GM23338 (cell line): ENCODE measurements around the gene TNNT1. TPM values are rescaled to one million over a fixed set of nuclear protein-coding genes. Genes with fewer than 3 reads are reported as not detected.

Source experiments
- ATAC-seq: fragments of 200-7000 bp; cut with Tn5 transposase; 3 replicates; pipeline ENCODE4 v1.9.1; 2020
- DNase-seq: peaks from one replicate; pipeline ENCODE4 v3.0.0-alpha.2; 2015; ENCODE audit warnings: low spot score
- H2AFZ ChIP-seq: fragments of 200-600 bp; sonication (generic); 2 replicates; pipeline ENCODE4 v1.8.0; 2016; ENCODE audit warnings: antibody characterized with exemption, mild to moderate bottlenecking, moderate library complexity
- H3F3A ChIP-seq: fragments of 200-600 bp; sonication (generic); replicated peaks from 2 replicates; pipeline ENCODE4 v1.8.0; 2017; ENCODE audit warnings: antibody characterized with exemption, mixed run types, low read depth
- H3K27ac ChIP-seq: fragments of 200-600 bp; sonication (generic); 2 replicates; pipeline ENCODE4 v1.6.1; 2016; ENCODE audit warnings: low read depth
- H3K27me3 ChIP-seq: fragments of 200-600 bp; sonication (generic); 2 replicates; pipeline ENCODE4 v1.8.0; 2016; ENCODE audit warnings: mild to moderate bottlenecking, mixed run types, moderate library complexity; ENCODE audit not compliant: insufficient read depth
- H3K36me3 ChIP-seq: fragments of 200-600 bp; sonication (generic); 2 replicates; pipeline ENCODE4 v1.8.0; 2016; ENCODE audit warnings: mild to moderate bottlenecking; ENCODE audit not compliant: insufficient read depth
- H3K4me1 ChIP-seq: fragments of 200-600 bp; sonication (generic); 2 replicates; pipeline ENCODE4 v1.8.0; 2016; ENCODE audit warnings: mild to moderate bottlenecking, moderate library complexity; ENCODE audit not compliant: insufficient read depth
- H3K4me2 ChIP-seq: fragments of 200-600 bp; sonication (generic); 2 replicates; pipeline ENCODE4 v1.7.1; 2017; ENCODE audit warnings: mixed run types
- H3K4me3 ChIP-seq: fragments of 200-600 bp; sonication (generic); 2 replicates; pipeline ENCODE4 v1.6.1; 2016; ENCODE audit warnings: mixed run types
- H3K79me2 ChIP-seq: fragments of 200-600 bp; sonication (generic); replicated peaks from 2 replicates; pipeline ENCODE4 v1.8.0; 2017; ENCODE audit warnings: mild to moderate bottlenecking; ENCODE audit not compliant: insufficient read depth
- H3K9me2 ChIP-seq: fragments of 200-600 bp; sonication (generic); 2 replicates; pipeline ENCODE4 v1.8.0; 2017; ENCODE audit not compliant: insufficient read depth
- H4K20me1 ChIP-seq: fragments of 200-600 bp; sonication (generic); replicated peaks from 2 replicates; pipeline ENCODE4 v1.8.0; 2017; ENCODE audit warnings: mild to moderate bottlenecking; ENCODE audit not compliant: insufficient read depth
- H3K27ac Mint-ChIP-seq: 2 replicates; pipeline ENCODE4 v1.8.0; 2020; ENCODE audit warnings: inconsistent platforms, mild to moderate bottlenecking, moderate library complexity, mixed read lengths
- H3K27me3 Mint-ChIP-seq: 3 replicates; pipeline ENCODE4 v1.8.0; 2022; ENCODE audit warnings: low read depth, mild to moderate bottlenecking, moderate library complexity, mixed read lengths, inconsistent platforms; ENCODE audit not compliant: insufficient read depth, poor library complexity
- H3K36me3 Mint-ChIP-seq: 3 replicates; pipeline ENCODE4 v1.8.0; 2021; ENCODE audit warnings: low read depth, mild to moderate bottlenecking, inconsistent platforms, moderate library complexity, mixed read lengths
- H3K4me1 Mint-ChIP-seq: 3 replicates; pipeline ENCODE4 v1.8.0; 2020; ENCODE audit warnings: mild to moderate bottlenecking, inconsistent platforms, mixed read lengths
- H3K4me3 Mint-ChIP-seq: 3 replicates; pipeline ENCODE4 v1.8.0; 2021; ENCODE audit warnings: moderate library complexity, mild to moderate bottlenecking, inconsistent platforms, mixed read lengths
- H3K9me3 Mint-ChIP-seq: 3 replicates; pipeline ENCODE4 v1.8.0; 2020; ENCODE audit warnings: moderate library complexity, mild to moderate bottlenecking, inconsistent platforms, mixed read lengths
- CREB1 ChIP-seq: fragments of 250-450 bp; sonication (Bioruptor Pico); IDR thresholded peaks from 2 replicates; pipeline ENCODE4 v1.5.0; 2020; ENCODE audit warnings: low read depth, mild to moderate bottlenecking, moderate library complexity
- NANOG ChIP-seq: IDR thresholded peaks from 2 replicates; pipeline ENCODE4 v1.6.1; 2016; ENCODE audit warnings: antibody characterized with exemption, borderline replicate concordance
- POLR2AphosphoS5 ChIP-seq: IDR thresholded peaks from 2 replicates; pipeline ENCODE4 v1.6.1; 2016; ENCODE audit warnings: antibody characterized with exemption, low read depth
- ZNF331 ChIP-seq: fragments of 250-450 bp; sonication (Bioruptor Pico); IDR thresholded peaks from 2 replicates; pipeline ENCODE4 v1.5.0; 2020; ENCODE audit warnings: low read depth, mild to moderate bottlenecking, moderate library complexity
- polyA plus RNA-seq: library from polyadenylated mRNA; unstranded; fragments of >200 nt; fragmentation: Nextera tagmentation; extraction: Ambion mirVana; gene quantifications from 2 replicates; pipeline ENCODE4 v1.2.1, GENCODE V29; 2016
- total RNA-seq: library from RNA; depleted of rRNA; stranded (reverse); fragments of >200 nt; shearing (Covaris generic); gene quantifications from 2 replicates; pipeline ENCODE4 v1.2.3, GENCODE V29; 2014
- TF ChIP-seq, protein P1 (sequence below), 2 experiments: fragments of 200-600 bp in 1 of 2; sonication (generic) in 1 of 2; conservative IDR thresholded peaks; 2 replicates each; pipeline versions ENCODE4 v1.5.1 to v1.6.1; 2016 to 2017; ENCODE audit warnings: antibody characterized with exemption in 2 of 2, low read depth in 2 of 2, mild to moderate bottlenecking in 2 of 2, moderate library complexity in 1 of 2
- TF ChIP-seq, protein P2 (sequence below): IDR thresholded peaks from 2 replicates; pipeline ENCODE4 v1.6.1; 2016; ENCODE audit warnings: antibody characterized with exemption

Gene TNNT1
- total and polyA plus RNA-seq, 2 experiments from 2014 or later: 59.3 to 150 TPM

DNA sequence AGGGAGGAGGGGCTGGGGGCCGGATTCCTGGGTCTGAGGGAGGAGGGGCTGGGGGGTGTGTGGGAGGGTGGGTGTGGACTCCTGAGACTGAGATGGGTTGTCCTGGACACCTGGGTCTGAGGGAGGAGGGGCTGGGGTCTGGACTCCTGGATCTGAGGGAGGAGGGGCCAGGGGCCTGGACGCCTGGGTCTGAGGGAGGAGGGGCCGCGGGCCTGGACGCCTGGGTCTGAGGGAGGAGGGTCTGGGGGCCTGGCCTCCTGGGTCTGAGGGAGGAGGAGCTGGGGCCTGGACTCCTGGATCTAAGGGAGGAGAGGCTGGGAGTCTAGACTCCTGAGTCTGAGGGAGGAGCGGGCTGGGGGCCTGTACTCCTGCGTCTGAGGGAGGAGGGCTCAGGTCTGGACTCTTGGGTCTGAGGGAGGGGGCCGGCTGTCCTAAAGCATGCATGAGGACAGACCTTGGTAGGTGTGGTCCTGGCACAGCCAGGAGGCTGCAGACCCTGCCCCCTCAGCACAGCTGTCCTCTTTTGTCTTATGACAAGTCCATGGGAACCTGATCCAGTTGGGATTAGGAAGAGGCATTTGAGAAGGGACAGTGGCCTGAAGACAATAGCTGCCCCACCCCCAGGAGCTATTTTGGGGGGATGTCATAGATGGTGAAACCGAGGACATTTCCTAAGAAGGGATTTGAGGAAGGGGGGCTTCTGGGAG lies 1.3 kb downstream of the TNNT1 start:
- H3K9me2 ChIP-seq: no peaks in the 10 kb centered on the region
- H3F3A ChIP-seq: peaks cover 13% of the 10 kb centered on the region; the same call in 1 of the 2 replicates
- H3K79me2 ChIP-seq: no peaks in the 10 kb centered on the region
- H2AFZ ChIP-seq: no peak overlapping the region
- Mint-ChIP-seq H3K36me3 (peaks cover 24% of the 10 kb centered on the region), H3K27me3 (peaks cover 19% of the 10 kb centered on the region), H3K4me1 (peaks cover 34% of the 10 kb centered on the region), H3K9me3 (peaks cover 3% of the 10 kb centered on the region; the same call in 1 of the 3 replicates), H3K27ac (no peak overlapping the region), H3K4me3 (peak overlapping the region; percentile 65; the same call in 2 of the 3 replicates)
- peaks cover 9% of the 10 kb centered on the region; the same call in 1 of the 2 replicates for H3K27me3 ChIP-seq
- no peaks in the 10 kb centered on the region; the same call in 1 of the 2 replicates for H3K36me3 ChIP-seq
- no peak for TF ChIP-seq ZNF331 (CRISPR knock-in tag)
- peaks cover 25% of the 10 kb centered on the region for H3K4me1 ChIP-seq
- H3K27ac ChIP-seq: no peak overlapping the region
- peak overlapping the region; percentile 84 for H3K4me2 ChIP-seq
- peak; percentile 16 for ATAC-seq
- no peaks in the 10 kb centered on the region; the same call in 1 of the 2 replicates for H4K20me1 ChIP-seq
- peak; percentile 65 for DNase-seq
- H3K4me3 ChIP-seq: peak overlapping the region; percentile 56; the same call in 1 of the 2 replicates

DNA sequence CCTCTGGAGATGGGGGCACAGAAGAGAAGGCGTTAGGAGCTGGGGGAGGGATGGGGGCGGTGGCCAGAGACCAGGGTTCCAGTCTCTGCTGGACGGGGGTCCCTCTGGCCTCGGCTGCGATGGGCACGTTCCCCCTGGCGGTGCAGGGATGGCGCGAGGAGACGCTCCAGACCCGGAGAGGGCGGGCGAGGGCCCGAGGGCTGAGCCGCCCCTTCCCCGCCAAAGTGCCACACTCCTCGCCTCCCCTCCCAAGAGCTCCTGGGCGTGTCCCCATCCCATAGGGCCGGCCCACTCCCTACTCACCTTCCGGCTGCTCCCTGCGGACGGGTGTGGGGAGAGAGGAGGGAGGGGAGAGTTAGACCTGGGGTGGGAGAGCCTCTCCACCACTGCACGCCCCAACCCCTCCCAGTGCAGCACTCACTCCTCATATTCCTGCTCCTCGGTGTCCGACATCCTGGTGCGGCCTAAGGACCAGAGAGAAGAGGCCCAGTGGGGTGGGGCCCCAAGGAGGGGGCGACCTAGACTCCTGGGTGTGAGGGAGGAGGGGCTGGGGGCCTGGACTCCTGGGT lies 2.2 kb downstream of the TNNT1 start:
- H3K4me3 Mint-ChIP-seq: peak overlapping the region; percentile 65
- H2AFZ ChIP-seq: no peak overlapping the region
- H3F3A ChIP-seq: peaks cover 13% of the 10 kb centered on the region; the same call in 1 of the 2 replicates
- DNase-seq (peak; percentile 96), ATAC-seq (peak; percentile 88)
- TF ChIP-seq, protein P1, sequence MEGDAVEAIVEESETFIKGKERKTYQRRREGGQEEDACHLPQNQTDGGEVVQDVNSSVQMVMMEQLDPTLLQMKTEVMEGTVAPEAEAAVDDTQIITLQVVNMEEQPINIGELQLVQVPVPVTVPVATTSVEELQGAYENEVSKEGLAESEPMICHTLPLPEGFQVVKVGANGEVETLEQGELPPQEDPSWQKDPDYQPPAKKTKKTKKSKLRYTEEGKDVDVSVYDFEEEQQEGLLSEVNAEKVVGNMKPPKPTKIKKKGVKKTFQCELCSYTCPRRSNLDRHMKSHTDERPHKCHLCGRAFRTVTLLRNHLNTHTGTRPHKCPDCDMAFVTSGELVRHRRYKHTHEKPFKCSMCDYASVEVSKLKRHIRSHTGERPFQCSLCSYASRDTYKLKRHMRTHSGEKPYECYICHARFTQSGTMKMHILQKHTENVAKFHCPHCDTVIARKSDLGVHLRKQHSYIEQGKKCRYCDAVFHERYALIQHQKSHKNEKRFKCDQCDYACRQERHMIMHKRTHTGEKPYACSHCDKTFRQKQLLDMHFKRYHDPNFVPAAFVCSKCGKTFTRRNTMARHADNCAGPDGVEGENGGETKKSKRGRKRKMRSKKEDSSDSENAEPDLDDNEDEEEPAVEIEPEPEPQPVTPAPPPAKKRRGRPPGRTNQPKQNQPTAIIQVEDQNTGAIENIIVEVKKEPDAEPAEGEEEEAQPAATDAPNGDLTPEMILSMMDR (conservative IDR thresholded peaks at IDR 0.05; ENCODE audit: low read depth in 2 of 2): 0 out of 4 replicates have a peak, but pooled peaks of 1 of the 2 experiments have one; percentile 3
- TF ChIP-seq POLR2AphosphoS5 (peak; percentile 60), NANOG (no peak)
- H4K20me1 ChIP-seq: no peaks in the 10 kb centered on the region; the same call in 1 of the 2 replicates
- peaks cover 9% of the 10 kb centered on the region; the same call in 1 of the 2 replicates for H3K27me3 ChIP-seq
- peaks cover 17% of the 10 kb centered on the region for H3K27me3 Mint-ChIP-seq
- H3K4me3 ChIP-seq: peak overlapping the region; percentile 74
- H3K79me2 ChIP-seq: no peaks in the 10 kb centered on the region
- H3K27ac ChIP-seq: peak overlapping the region; percentile 88; the same call in 1 of the 2 replicates
- H3K36me3 Mint-ChIP-seq: peaks cover 17% of the 10 kb centered on the region
- H3K4me2 ChIP-seq: peak overlapping the region; percentile 74
- peaks cover 25% of the 10 kb centered on the region for H3K4me1 ChIP-seq
- H3K9me2 ChIP-seq: no peaks in the 10 kb centered on the region
- no peak overlapping the region for H3K27ac Mint-ChIP-seq
- 0 out of 3 replicates have a peak, but pooled peaks cover under 1% of the 10 kb centered on the region for H3K9me3 Mint-ChIP-seq
- no peaks in the 10 kb centered on the region for H3K36me3 ChIP-seq
- peaks cover 34% of the 10 kb centered on the region for H3K4me1 Mint-ChIP-seq

DNA sequence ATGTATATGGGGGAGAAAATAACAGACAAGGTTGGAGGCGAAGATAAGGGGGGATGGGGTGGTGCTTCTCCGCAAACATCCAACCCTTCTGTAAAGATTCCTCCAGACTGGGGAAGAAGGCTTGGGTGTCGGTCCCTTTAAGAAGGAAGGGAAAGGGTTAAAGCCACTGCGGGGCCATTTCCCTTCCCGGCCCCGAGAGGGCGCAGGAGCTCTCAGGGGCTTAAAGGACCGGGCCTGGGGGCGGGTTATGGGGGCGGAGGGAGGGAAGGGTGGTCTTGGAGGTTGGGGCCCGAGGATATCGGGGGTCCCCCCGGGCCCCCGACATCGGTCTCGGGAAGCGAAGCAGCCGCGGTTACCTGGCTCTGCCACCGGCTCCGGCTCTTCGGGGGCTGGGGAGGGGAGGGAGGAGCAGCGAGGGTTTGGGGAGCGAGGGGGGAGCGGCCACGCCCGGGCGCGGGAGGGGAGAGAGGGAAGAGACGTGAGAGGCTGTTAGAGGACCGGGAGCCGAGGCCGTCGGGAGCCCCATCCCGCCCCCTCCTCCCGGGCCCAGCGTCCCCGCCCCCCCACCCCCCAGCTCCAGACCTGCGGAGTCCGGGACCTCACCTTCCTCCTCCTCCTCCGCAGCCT lies 2.8 kb downstream of the TNNT1 start:
- H3K36me3 ChIP-seq: no peaks in the 10 kb centered on the region
- H3F3A ChIP-seq: peaks cover 13% of the 10 kb centered on the region; the same call in 1 of the 2 replicates
- no peak overlapping the region for H3K27ac ChIP-seq
- peaks cover 25% of the 10 kb centered on the region for H3K4me1 ChIP-seq
- peaks cover 11% of the 10 kb centered on the region for H3K36me3 Mint-ChIP-seq
- 0 out of 2 replicates have a peak, but pooled peaks have one; percentile 29 for TF ChIP-seq CREB1 (CRISPR knock-in tag)
- TF ChIP-seq, protein P1 (conservative IDR thresholded peaks at IDR 0.05; ENCODE audit: low read depth in 2 of 2): peak; percentile 75 to 79
- TF ChIP-seq, protein P2, sequence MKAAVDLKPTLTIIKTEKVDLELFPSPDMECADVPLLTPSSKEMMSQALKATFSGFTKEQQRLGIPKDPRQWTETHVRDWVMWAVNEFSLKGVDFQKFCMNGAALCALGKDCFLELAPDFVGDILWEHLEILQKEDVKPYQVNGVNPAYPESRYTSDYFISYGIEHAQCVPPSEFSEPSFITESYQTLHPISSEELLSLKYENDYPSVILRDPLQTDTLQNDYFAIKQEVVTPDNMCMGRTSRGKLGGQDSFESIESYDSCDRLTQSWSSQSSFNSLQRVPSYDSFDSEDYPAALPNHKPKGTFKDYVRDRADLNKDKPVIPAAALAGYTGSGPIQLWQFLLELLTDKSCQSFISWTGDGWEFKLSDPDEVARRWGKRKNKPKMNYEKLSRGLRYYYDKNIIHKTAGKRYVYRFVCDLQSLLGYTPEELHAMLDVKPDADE: no peak
- peak overlapping the region; percentile 74 for H3K4me3 ChIP-seq
- H3K27me3 ChIP-seq: peaks cover 9% of the 10 kb centered on the region; the same call in 1 of the 2 replicates
- H3K4me2 ChIP-seq: peak overlapping the region; percentile 74
- H4K20me1 ChIP-seq: no peaks in the 10 kb centered on the region; the same call in 1 of the 2 replicates
- H2AFZ ChIP-seq: no peak overlapping the region
- DNase-seq: peak; percentile 91
- H3K4me3 Mint-ChIP-seq: peak overlapping the region; percentile 65
- no peak overlapping the region for H3K27ac Mint-ChIP-seq
- peaks cover 30% of the 10 kb centered on the region for H3K4me1 Mint-ChIP-seq
- H3K79me2 ChIP-seq: no peaks in the 10 kb centered on the region
- no peaks in the 10 kb centered on the region; the same call in 2 of the 3 replicates for H3K9me3 Mint-ChIP-seq
- H3K9me2 ChIP-seq: no peaks in the 10 kb centered on the region
- ATAC-seq: peak; percentile 31
- H3K27me3 Mint-ChIP-seq: peaks cover 17% of the 10 kb centered on the region
